Small intestine (tissue), 7 donors: ENCODE measurements around the gene ARPC2. TPM values are rescaled to one million over a fixed set of nuclear protein-coding genes. Genes with fewer than 3 reads are reported as not detected.

Experiments
- DNase-seq, 2 donors: peaks; one replicate each; pipeline versions ENCODE4 v3.0.0 to v3.0.0-alpha.2; 2013
- FAIRE-seq: peaks from 2 replicates; lab custom pipeline; 2012; peaks lifted over from hg19 to GRCh38; lab: Jason Lieb, UNC
- H3K27ac ChIP-seq, 3 donors: one replicate each; pipeline ENCODE4 v1.5.1; 2013; ENCODE audit warnings: low read length in 2 of 3, mild to moderate bottlenecking in 2 of 3, control low read depth in 1 of 3, inconsistent platforms in 1 of 3, low read depth in 1 of 3, moderate library complexity in 1 of 3
- H3K27me3 ChIP-seq, 3 donors: one replicate each; pipeline ENCODE4 v1.6.1; 2013; ENCODE audit warnings: low read length in 3 of 3, inconsistent platforms in 1 of 3; ENCODE audit not compliant: control insufficient read depth in 3 of 3, insufficient read depth in 3 of 3
- H3K36me3 ChIP-seq, 3 donors: one replicate each; pipeline ENCODE4 v1.6.1; 2013; ENCODE audit warnings: low read length in 3 of 3, inconsistent platforms in 1 of 3, low read depth in 1 of 3, mild to moderate bottlenecking in 1 of 3, moderate library complexity in 1 of 3; ENCODE audit not compliant: control insufficient read depth in 3 of 3, insufficient read depth in 2 of 3
- H3K4me1 ChIP-seq, 3 donors: one replicate each; pipeline ENCODE4 v1.6.1; 2013; ENCODE audit warnings: low read length in 2 of 3, inconsistent platforms in 1 of 3, low read depth in 1 of 3, mild to moderate bottlenecking in 1 of 3, moderate library complexity in 1 of 3; ENCODE audit not compliant: control insufficient read depth in 3 of 3, insufficient read depth in 2 of 3
- H3K4me3 ChIP-seq, 3 donors: one replicate each; pipeline ENCODE4 v1.5.1; 2013; ENCODE audit warnings: low read length in 3 of 3, control low read depth in 1 of 3, inconsistent platforms in 1 of 3, low read depth in 1 of 3, mild to moderate bottlenecking in 1 of 3, moderate library complexity in 1 of 3
- H3K9me3 ChIP-seq, 2 donors: one replicate each; pipeline ENCODE4 v1.6.1; 2013; ENCODE audit warnings: low read depth in 1 of 2, low read length in 1 of 2; ENCODE audit not compliant: control insufficient read depth in 2 of 2, insufficient read depth in 1 of 2
- WGBS, 3 donors: extraction: QIAGEN DNeasy Blood & Tissue Kit; methylation state at CpG; one replicate each; pipeline ENCODE4 v1.1.7; 2013; 5-methylcytosine and 5-hydroxymethylcytosine counted together
- polyA plus RNA-seq, 4 donors: library from polyadenylated mRNA; stranded (reverse) in 3 of 4; unstranded in 1 of 4; fragments of 200-250 nt in 3 of 4; fragments of 120-200 nt in 1 of 4; gene quantifications; one replicate each; pipeline versions ENCODE4 v1.2.1 to v1.2.3, GENCODE V29; 2013
- donor health status: healthy with polysubstance abuse.
- donor health status: control.
- donor health status: control.
- donor health status: Bipolar disorder and iron deficiency.
- donor health status: healthy.

The ARPC2 gene
- polyA plus RNA-seq, 4 donors = 242 to 300 (median 270) TPM

GRCh38 chr2:218179782-218180181, 37.2 kb upstream of the ARPC2 start:
- peaks cover 0 to 19% (median 0%) of the 10 kb centered on the region in 3 donors for H3K4me1 ChIP-seq
- no peaks in the 10 kb centered on the region for H3K9me3 ChIP-seq
- no peak overlapping the region for H3K4me3 ChIP-seq
- FAIRE-seq (no peak), DNase-seq (no peak)
- H3K36me3 ChIP-seq = no peaks in the 10 kb centered on the region
- no peaks in the 10 kb centered on the region for H3K27me3 ChIP-seq
- 93 to 97% (median 95%) methylated on average over 4 of the region's 4 CpGs for WGBS, 3 donors
- H3K27ac ChIP-seq = no peak overlapping the region

GRCh38 chr2:218180467-218181114, 36.4 kb upstream of the ARPC2 start:
- no peak overlapping the region for H3K4me3 ChIP-seq
- H3K4me1 ChIP-seq = peaks cover 0 to 19% (median 0%) of the 10 kb centered on the region in 3 donors
- no peaks in the 10 kb centered on the region for H3K27me3 ChIP-seq
- H3K27ac ChIP-seq = peak overlapping the region in 1 of 3 donors; percentile 73
- H3K36me3 ChIP-seq = no peaks in the 10 kb centered on the region
- no peaks in the 10 kb centered on the region for H3K9me3 ChIP-seq
- no peak for FAIRE-seq
- 40 to 59% (median 48%) methylated on average over 9 of the region's 9 CpGs for WGBS, 3 donors
- peak; percentile 81 to 82 for DNase-seq

DNA sequence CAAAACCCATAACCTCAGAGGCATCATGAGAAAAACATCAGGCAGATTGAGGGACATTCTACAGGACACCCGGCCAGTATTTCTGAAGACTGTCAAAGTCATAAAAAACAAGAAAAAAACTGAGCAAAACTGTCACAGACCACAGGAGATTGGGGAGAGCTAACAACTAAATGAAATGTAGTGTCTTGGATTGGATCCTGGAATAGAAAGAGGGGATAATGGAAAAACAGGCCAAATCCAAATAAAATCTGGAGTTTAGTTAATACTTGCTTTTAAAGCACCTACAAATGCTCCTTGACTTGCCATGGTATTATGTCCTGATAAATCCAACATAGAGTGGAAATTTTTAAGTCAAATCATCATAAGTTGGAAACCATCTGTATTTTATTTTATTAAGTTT, 32.7 kb upstream of the ARPC2 start:
- H3K27ac ChIP-seq = no peak overlapping the region
- H3K27me3 ChIP-seq = no peaks in the 10 kb centered on the region
- H3K9me3 ChIP-seq = no peaks in the 10 kb centered on the region
- FAIRE-seq (no peak), DNase-seq (no peak)
- peaks cover 0 to 32% (median 0%) of the 10 kb centered on the region in 3 donors for H3K4me1 ChIP-seq
- H3K4me3 ChIP-seq = no peak overlapping the region
- 86 to 100% (median 94%) methylated on average over 1 of the region's 1 CpG for WGBS, 3 donors
- H3K36me3 ChIP-seq = no peaks in the 10 kb centered on the region

DNA sequence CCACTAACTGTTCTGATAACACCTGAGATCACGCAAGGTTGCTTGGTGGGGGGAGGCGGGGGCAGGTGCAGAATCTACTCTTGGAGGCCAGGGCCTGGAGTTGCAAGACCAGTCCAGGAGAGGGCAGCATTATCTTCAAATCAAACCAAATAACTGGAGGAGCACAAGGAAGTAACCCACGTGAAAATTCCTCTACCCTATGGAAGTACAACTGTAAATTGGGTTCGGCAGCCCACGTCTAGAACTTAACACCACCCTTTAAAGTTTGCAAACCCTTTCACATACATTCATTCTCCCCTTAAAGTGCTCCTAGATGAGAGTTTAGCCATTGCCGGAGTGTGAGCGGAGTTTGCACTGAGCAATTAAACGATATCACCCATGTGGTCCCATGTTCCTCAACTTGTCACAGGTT, 30.6 kb upstream of the ARPC2 start:
- 26 to 34% (median 33%) methylated on average over 8 of the region's 8 CpGs for WGBS, 3 donors
- Histone ChIP-seq H3K4me1 (peaks cover 0 to 17% (median 0%) of the 10 kb centered on the region in 3 donors), H3K27me3 (no peaks in the 10 kb centered on the region), H3K9me3 (no peaks in the 10 kb centered on the region), H3K4me3 (no peak overlapping the region), H3K27ac (peak overlapping the region in 1 of 3 donors; percentile 14), H3K36me3 (no peaks in the 10 kb centered on the region)
- DNase-seq (peak; percentile 87 to 89), FAIRE-seq (no peak)

DNA sequence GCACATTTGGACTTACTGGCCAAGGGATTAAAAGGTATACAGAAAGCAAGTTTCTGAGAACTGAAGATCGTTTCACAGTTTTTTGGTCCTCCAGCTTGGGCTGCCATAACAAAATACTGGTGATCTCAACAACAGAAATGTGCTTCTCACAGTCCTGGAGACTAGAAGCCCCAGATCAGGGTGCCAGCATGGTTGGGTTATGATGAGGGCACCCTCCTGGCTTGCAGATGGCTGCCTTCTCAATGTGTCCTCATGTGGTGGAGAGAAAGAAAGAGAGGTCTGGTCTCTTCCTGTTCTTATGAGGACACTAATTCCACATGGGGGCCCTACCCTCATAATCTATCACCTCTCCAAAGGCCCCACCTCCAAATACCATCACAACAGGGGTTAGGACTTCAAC, 30.1 kb upstream of the ARPC2 start:
- no peak for DNase-seq
- no peak for FAIRE-seq
- 39 to 79% (median 71%) methylated on average over 1 of the region's 1 CpG for WGBS, 3 donors
- peaks cover 0 to 12% (median 0%) of the 10 kb centered on the region in 3 donors for H3K4me1 ChIP-seq
- no peaks in the 10 kb centered on the region for H3K9me3 ChIP-seq
- no peaks in the 10 kb centered on the region for H3K36me3 ChIP-seq
- no peak overlapping the region for H3K4me3 ChIP-seq
- H3K27ac ChIP-seq = peak overlapping the region in 1 of 3 donors; percentile 12
- H3K27me3 ChIP-seq = no peaks in the 10 kb centered on the region

DNA sequence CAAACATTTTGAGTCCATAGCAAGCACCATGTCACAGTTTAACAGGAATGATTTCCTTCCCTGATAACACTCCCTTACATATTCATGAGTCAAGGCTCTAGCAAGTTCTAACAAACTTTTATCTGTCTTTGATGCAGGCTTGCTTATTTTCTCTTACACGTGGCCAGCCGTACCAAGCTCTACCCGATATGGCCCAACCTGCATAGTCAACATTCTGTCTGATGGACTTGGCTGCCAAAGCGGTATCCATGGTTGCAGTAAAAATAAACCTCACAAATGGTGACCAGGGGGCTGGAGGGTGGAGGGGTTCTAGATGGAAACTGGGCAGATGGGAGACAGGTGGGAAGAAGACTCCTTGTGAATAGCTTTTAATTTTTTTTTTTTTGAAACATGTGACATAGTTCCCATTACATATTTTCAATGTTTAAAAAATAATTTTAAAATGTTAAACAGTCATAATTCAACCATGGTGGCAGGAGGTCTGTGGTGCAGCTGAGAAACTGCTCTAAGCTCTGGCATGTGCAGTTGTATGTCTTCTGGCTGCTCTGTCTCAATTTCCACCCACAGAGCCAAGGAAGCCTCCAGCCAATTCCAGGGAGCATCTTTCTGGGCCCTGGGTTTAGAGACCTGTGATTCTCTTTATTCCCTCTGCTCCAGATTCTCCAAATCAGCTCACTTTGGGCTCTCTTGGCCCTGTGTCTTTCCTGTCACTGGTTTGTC, 29.5 kb upstream of the ARPC2 start:
- Histone ChIP-seq H3K9me3 (no peaks in the 10 kb centered on the region), H3K27ac (peak overlapping the region in 1 of 3 donors; percentile 12), H3K36me3 (no peaks in the 10 kb centered on the region), H3K4me3 (no peak overlapping the region), H3K4me1 (peaks cover 0 to 12% (median 0%) of the 10 kb centered on the region in 3 donors), H3K27me3 (no peaks in the 10 kb centered on the region)
- 65 to 86% (median 75%) methylated on average over 4 of the region's 4 CpGs for WGBS, 3 donors
- peak in 1 of 2 donors; percentile 21 for DNase-seq
- no peak for FAIRE-seq

DNA sequence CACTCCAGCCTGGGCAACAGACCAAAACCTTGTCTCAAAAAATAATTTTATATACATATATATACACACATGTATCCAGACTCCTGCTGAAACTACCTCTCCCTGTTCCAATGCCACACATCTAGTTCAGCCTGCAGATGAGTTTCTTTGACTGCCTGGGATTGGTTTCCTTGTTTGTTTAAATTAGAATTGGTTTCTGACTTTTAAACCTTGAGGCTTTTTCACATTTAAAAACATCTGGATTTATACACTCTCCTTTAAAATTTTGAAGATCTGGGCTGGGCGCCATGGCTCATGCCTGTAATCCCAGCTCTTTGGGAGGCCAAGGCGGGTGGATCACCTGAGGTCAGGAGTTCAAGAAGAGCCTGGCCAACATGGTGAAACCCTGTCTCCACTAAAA, 28.5 kb upstream of the ARPC2 start:
- Histone ChIP-seq H3K27me3 (no peaks in the 10 kb centered on the region), H3K9me3 (no peaks in the 10 kb centered on the region), H3K36me3 (no peaks in the 10 kb centered on the region), H3K4me1 (peaks cover 0 to 12% (median 0%) of the 10 kb centered on the region in 3 donors), H3K27ac (no peak overlapping the region), H3K4me3 (no peak overlapping the region)
- DNase-seq = no peak
- WGBS, 3 donors = 88 to 92% (median 92%) methylated on average over 2 of the region's 2 CpGs
- FAIRE-seq = no peak

DNA sequence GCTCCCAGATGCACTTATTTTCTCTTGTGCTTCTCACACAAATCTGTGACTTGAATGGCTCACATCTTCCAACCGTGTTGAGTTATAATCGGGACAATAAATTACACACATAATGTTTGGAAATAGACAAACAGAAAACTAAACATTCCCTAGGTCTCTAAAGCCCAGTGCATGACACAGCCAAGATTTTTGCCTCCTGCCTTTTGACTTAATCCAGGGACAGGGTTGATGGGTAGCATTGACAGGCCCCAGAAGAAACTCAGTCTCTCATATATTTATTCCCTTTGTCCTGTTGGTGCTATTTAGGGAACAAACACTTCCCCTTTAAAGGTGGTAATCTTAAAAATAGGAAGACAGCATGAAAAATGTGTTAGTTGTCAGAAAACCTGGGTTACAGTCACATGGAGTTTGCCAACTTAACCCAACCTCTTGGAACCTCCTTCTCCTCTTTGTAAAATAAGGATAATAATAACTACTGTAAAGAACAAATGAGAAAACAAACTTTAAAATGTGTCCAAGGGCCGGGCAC, 24.0 kb upstream of the ARPC2 start:
- no peak for FAIRE-seq
- 60 to 75% (median 69%) methylated on average over 3 of the region's 3 CpGs for WGBS, 3 donors

More for the DNA sequence above, 24.0 kb upstream of the ARPC2 start:
- H3K4me1 ChIP-seq = no peaks in the 10 kb centered on the region
- no peak overlapping the region for H3K27ac ChIP-seq
- H3K36me3 ChIP-seq = no peaks in the 10 kb centered on the region
- H3K27me3 ChIP-seq = no peaks in the 10 kb centered on the region
- H3K4me3 ChIP-seq = no peak overlapping the region
- H3K9me3 ChIP-seq = no peaks in the 10 kb centered on the region
- DNase-seq = no peak
